Transverse colon (tissue), 4 donors: ENCODE results near the gene GNPDA1. TPM values are rescaled to one million over a fixed set of nuclear protein-coding genes. Genes with fewer than 3 reads are reported as not detected.
A peak's percentile ranks its signal among the peaks of the same experiment; 100 is the strongest.

ENCODE experiments used
- DNase-seq: peaks from one replicate; pipeline ENCODE4 v3.0.0-alpha.2; 2019
- H3K27ac ChIP-seq, 4 donors: fragments of 200-600 bp; sonication (generic); 2 replicates each; pipeline ENCODE4 v1.5.1; 2016 to 2018; ENCODE audit warnings: inconsistent platforms in 4 of 4
- H3K27me3 ChIP-seq: fragments of 200-600 bp; sonication (generic); 2 replicates; pipeline ENCODE4 v1.5.1; 2017; ENCODE audit warnings: inconsistent platforms
- H3K36me3 ChIP-seq, 4 donors: fragments of 200-600 bp; sonication (generic); 2 replicates each; pipeline ENCODE4 v1.5.1; 2017 to 2019; ENCODE audit warnings: inconsistent platforms in 4 of 4
- H3K4me1 ChIP-seq, 4 donors: fragments of 200-600 bp; sonication (generic); 2 replicates each; pipeline ENCODE4 v1.5.1; 2017 to 2020; ENCODE audit warnings: inconsistent platforms in 4 of 4
- H3K4me3 ChIP-seq, 4 donors: fragments of 200-600 bp; sonication (generic); 1 replicate in 1 of 4; 2 replicates in 3 of 4; pipeline versions ENCODE4 v1.5.1 to v1.6.1; 2017 to 2019; ENCODE audit warnings: inconsistent platforms in 4 of 4
- H3K9me3 ChIP-seq, 2 donors: fragments of 200-600 bp; sonication (generic); 2 replicates each; pipeline ENCODE4 v1.5.1; 2017 to 2019; ENCODE audit warnings: inconsistent platforms in 2 of 2
- EP300 ChIP-seq: sonication (generic); formaldehyde crosslinking; IDR thresholded peaks from one replicate; pipeline ENCODE4 v1.6.1; 2017; ENCODE audit warnings: antibody characterized with exemption, low read depth
- POLR2A ChIP-seq: fragments of 450-650 bp; IDR thresholded peaks from one replicate; pipeline ENCODE4 v1.6.1; 2016; ENCODE audit warnings: antibody characterized with exemption, mild to moderate bottlenecking, moderate library complexity
- POLR2AphosphoS5 ChIP-seq, 3 donors: sonication (generic); formaldehyde crosslinking; IDR thresholded peaks; one replicate each; pipeline ENCODE4 v1.6.1; 2016; ENCODE audit warnings: antibody characterized with exemption in 3 of 3
- WGBS, 2 donors: methylation state at CpG; one replicate each; pipeline ENCODE4 v1.1.5; 2018; ENCODE audit warnings: low coverage in 1 of 2; 5-methylcytosine and 5-hydroxymethylcytosine counted together
- in situ Hi-C, 4 donors: fragments of 200-750 bp; cut with MboI; loops; one replicate each; pipeline versions ENCODE4 v1.15.0 to v1.15.1; 2017; ENCODE audit warnings: low sequenced_read_pairs in 3 of 4, low pct_ligation_motif_present in 1 of 4, low pct_unique_long_range_greater_than_20kb in 1 of 4
- intact Hi-C: fragments of 100-400 bp; cut with DNase I; formaldehyde crosslinking; loops from one replicate; pipeline ENCODE4 v1.15.1; 2023; ENCODE audit warnings: low total_unique reads
- total RNA-seq, 4 donors: library from RNA; depleted of rRNA; stranded (reverse); fragments of >200 nt; gene quantifications; one replicate each; pipeline ENCODE4 v1.1.0, GENCODE V29; 2016
- TF ChIP-seq, protein P1 (sequence below), 5 experiments: fragments of 200-600 bp in 3 of 5; fragments of 450-650 bp in 2 of 5; sonication (generic) in 3 of 5; IDR thresholded peaks; 1 replicate in 2 of 5; 2 replicates in 3 of 5; pipeline ENCODE4 v1.5.1; 2016 to 2017; ENCODE audit warnings: antibody characterized with exemption in 5 of 5, inconsistent platforms in 3 of 5, mild to moderate bottlenecking in 2 of 5, moderate library complexity in 1 of 5

The GNPDA1 gene
- total RNA-seq, 4 donors from 2014 or later: 1.6 to 24.8 (median 8.9) TPM

DNA sequence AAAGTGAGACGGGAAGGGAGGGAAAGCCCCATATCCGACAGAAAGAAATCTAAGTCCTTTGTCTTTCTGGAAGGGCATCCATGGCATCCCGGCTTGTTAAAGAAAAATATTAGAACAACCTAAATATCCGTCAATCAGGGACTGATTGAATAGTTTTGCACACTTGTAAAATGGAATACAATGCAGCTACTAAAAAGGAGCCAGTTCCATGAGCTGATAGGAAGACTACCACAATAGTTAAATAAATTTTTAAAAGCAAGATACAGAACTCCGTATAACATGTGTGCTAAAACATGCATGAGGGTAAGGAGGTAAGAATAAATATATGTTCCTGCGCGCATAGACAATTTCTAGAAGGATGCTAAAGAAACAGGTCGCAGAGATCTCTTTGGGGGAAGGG is 12.8 kb upstream of the GNPDA1 start:
- in situ Hi-C loops (no loop called here), intact Hi-C loops (no loop called here)
- WGBS, 2 donors: 75 to 83% methylated on average over 7 to 8 of the region's 8 CpGs
- Histone ChIP-seq H3K4me3 (no peak overlapping the region), H3K9me3 (no peaks in the 10 kb centered on the region), H3K4me1 (peaks cover 0 to 10% (median 2%) of the 10 kb centered on the region in 4 donors), H3K36me3 (no peaks in the 10 kb centered on the region), H3K27ac (peak overlapping the region; percentile 80 to 88 (median 82)), H3K27me3 (no peaks in the 10 kb centered on the region)
- TF ChIP-seq, protein P1, sequence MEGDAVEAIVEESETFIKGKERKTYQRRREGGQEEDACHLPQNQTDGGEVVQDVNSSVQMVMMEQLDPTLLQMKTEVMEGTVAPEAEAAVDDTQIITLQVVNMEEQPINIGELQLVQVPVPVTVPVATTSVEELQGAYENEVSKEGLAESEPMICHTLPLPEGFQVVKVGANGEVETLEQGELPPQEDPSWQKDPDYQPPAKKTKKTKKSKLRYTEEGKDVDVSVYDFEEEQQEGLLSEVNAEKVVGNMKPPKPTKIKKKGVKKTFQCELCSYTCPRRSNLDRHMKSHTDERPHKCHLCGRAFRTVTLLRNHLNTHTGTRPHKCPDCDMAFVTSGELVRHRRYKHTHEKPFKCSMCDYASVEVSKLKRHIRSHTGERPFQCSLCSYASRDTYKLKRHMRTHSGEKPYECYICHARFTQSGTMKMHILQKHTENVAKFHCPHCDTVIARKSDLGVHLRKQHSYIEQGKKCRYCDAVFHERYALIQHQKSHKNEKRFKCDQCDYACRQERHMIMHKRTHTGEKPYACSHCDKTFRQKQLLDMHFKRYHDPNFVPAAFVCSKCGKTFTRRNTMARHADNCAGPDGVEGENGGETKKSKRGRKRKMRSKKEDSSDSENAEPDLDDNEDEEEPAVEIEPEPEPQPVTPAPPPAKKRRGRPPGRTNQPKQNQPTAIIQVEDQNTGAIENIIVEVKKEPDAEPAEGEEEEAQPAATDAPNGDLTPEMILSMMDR (IDR thresholded peaks at IDR 0.05): no peak
- no peak for TF ChIP-seq EP300
- TF ChIP-seq POLR2A: no peak
- TF ChIP-seq POLR2AphosphoS5 (IDR thresholded peaks at IDR 0.05): no peak
- no peak for DNase-seq

DNA sequence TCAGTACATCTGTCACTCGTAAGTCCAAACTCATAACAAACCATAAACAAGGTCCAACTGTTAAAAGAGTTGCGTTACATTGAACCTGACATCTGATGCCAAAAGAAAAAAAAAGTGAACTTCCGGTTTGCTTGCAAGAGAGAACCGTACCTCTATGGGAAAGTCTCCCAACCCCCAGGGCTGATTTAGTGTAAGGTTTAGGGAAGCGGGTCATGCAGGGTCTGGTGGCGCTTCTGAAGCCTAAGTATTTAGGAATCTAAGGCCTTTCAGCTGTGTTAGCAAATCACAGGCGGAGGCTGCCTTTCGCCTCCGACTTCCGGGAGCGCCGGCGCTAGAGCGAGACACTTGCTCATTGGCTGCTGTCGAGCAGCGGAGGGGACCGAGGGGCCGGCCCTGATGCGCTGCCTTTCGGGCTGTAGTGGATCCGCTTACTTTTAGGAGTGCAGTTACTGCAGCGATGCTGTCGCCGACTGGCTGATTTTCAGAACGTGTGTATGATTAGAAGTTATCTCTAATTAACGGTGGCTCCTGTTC is 12.0 kb upstream of the GNPDA1 start:
- WGBS, 2 donors: 0 to 1% methylated on average over 4 to 18 of the region's 26 CpGs
- peak overlapping the region in 3 of 4 donors; percentile 28 to 56 (median 45) for H3K4me3 ChIP-seq
- intact Hi-C loops (no loop called here), in situ Hi-C loops (loop anchor here in 1 of 4 donors (25.0 kb wide), 1 partner anchor 312 kb away; the partner anchor contains the start of gene SPRY4)
- no peaks in the 10 kb centered on the region for H3K9me3 ChIP-seq
- H3K27ac ChIP-seq: peak overlapping the region; percentile 80 to 88 (median 82)
- peak; percentile 85 for DNase-seq
- no peaks in the 10 kb centered on the region for H3K36me3 ChIP-seq
- TF ChIP-seq, protein P1 (IDR thresholded peaks at IDR 0.05): no peak
- TF ChIP-seq POLR2AphosphoS5 (IDR thresholded peaks at IDR 0.05) (peak; percentile 42 to 53 (median 45)), POLR2A (peak; percentile 32), EP300 (no peak)
- H3K27me3 ChIP-seq: no peaks in the 10 kb centered on the region
- peaks cover 0 to 10% (median 2%) of the 10 kb centered on the region in 4 donors for H3K4me1 ChIP-seq

DNA sequence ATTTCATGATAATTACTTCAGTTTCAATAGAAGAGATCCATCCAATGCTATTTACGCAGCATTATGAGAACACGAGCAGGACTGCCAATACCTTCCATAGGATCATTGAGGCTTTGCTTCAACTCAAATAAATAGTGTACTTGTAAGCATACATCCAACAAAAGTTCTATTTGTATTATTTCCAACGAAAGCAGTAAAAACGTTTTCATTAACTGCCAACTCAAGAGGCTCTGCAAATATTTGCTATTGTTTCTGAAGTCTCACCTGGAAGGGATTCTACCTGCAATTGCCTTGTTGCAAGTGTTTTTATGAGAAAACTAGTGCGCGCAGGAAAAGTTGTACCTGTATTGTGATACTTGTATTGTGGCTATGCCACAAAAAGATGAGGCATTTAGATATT is 11.0 kb upstream of the GNPDA1 start:
- Histone ChIP-seq H3K4me1 (peaks cover 0 to 10% (median 2%) of the 10 kb centered on the region in 4 donors), H3K27ac (no peak overlapping the region), H3K9me3 (no peaks in the 10 kb centered on the region), H3K4me3 (no peak overlapping the region), H3K27me3 (no peaks in the 10 kb centered on the region), H3K36me3 (no peaks in the 10 kb centered on the region)
- in situ Hi-C loops: loop anchor here in 1 of 4 donors (25.0 kb wide), 1 partner anchor 313 kb away; the partner anchor contains the start of gene SPRY4
- 70 to 78% methylated on average over 6 of the region's 6 CpGs for WGBS, 2 donors
- TF ChIP-seq POLR2AphosphoS5 (IDR thresholded peaks at IDR 0.05): no peak
- no peak for TF ChIP-seq EP300
- TF ChIP-seq, protein P1 (IDR thresholded peaks at IDR 0.05): no peak
- no peak for TF ChIP-seq POLR2A
- no peak for DNase-seq
- intact Hi-C loops: no loop called here

DNA sequence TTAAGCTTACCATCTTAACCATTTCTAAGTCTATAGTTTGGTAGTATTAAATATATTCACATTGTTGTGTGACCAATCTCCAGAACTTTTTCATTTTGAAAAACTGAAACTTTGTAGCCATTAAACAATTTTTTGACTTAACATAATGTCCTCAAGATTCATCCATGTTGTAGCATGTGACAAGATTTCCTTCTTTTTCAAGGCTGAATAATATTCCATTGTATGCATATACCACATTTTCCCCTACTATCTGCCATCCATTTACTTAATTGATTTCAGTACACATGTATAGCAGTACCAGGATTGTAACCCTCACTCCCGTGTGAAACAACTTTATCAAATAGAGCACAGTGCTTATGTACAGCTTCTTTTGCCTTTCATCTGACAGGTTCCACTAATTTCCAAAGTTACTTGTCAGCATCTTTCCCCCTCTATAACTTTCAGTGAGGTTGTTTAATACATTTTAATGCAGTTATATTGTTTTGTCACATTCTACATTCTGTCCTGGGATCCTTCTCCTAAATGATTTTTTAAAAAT is 7.4 kb upstream of the GNPDA1 start:
- Histone ChIP-seq H3K36me3 (no peaks in the 10 kb centered on the region), H3K9me3 (no peaks in the 10 kb centered on the region), H3K4me3 (no peak overlapping the region), H3K27ac (no peak overlapping the region), H3K27me3 (no peaks in the 10 kb centered on the region), H3K4me1 (peaks cover 0 to 11% (median 4%) of the 10 kb centered on the region in 4 donors)
- TF ChIP-seq, protein P1 (IDR thresholded peaks at IDR 0.05): no peak
- TF ChIP-seq POLR2A (no peak), POLR2AphosphoS5 (IDR thresholded peaks at IDR 0.05) (no peak), EP300 (no peak)
- intact Hi-C loops (no loop called here), in situ Hi-C loops (loop anchor here in 1 of 4 donors (25.0 kb wide), 1 partner anchor 317 kb away; the partner anchor contains the start of gene SPRY4)
- 73 to 78% methylated on average over 1 of the region's 1 CpG for WGBS, 2 donors
- DNase-seq: no peak
